Astrocyte of the cerebellum (primary cell): ENCODE data around the gene RBM44.
"Not testable (repeated sequence)": the region's sequence is repeated elsewhere in the genome, so short reads cannot be mapped to it uniquely, and the experiment has no call there.

Experiments
- DNase-seq: peaks from one replicate; pipeline ENCODE4 v3.0.0-alpha.2; 2011; ENCODE audit warnings: low read depth
- H3K4me3 ChIP-seq: 2 replicates; pipeline ENCODE4 v1.5.1; 2011; ENCODE audit warnings: mild to moderate bottlenecking, low read depth, low read length, moderate library complexity
- in situ Hi-C: cut with HindIII; loops from 2 replicates; pipeline ENCODE4 v1.10.0; 2017; ENCODE audit warnings: low sequenced_read_pairs
- TF ChIP-seq, protein P1 (sequence below): IDR thresholded peaks from 2 replicates; pipeline ENCODE4 v1.5.1; 2012; ENCODE audit warnings: low read length, low read depth, moderate library complexity, mild to moderate bottlenecking; ENCODE audit errors: missing control alignments

RBM44 gene

DNA sequence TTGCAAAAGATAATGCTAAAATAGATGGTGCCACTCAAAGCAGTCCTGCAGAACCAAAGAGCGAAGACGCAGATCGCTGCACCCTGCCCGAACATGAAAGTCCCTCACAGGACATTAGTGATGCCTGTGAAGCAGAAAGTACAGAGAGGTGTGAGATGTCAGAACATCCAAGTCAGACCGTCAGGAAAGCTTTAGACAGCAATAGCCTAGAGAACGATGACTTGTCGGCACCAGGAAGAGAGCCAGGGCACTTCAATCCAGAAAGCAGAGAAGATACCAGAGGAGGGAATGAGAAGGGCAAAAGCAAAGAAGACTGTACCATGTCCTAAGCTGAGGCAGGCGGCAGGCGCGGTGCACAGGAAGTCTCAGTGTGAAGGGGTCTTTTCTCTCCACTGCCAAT is 34.8 kb upstream of the RBM44 start:
- in situ Hi-C loops = no loop called here
- no peak for DNase-seq
- TF ChIP-seq, protein P1, sequence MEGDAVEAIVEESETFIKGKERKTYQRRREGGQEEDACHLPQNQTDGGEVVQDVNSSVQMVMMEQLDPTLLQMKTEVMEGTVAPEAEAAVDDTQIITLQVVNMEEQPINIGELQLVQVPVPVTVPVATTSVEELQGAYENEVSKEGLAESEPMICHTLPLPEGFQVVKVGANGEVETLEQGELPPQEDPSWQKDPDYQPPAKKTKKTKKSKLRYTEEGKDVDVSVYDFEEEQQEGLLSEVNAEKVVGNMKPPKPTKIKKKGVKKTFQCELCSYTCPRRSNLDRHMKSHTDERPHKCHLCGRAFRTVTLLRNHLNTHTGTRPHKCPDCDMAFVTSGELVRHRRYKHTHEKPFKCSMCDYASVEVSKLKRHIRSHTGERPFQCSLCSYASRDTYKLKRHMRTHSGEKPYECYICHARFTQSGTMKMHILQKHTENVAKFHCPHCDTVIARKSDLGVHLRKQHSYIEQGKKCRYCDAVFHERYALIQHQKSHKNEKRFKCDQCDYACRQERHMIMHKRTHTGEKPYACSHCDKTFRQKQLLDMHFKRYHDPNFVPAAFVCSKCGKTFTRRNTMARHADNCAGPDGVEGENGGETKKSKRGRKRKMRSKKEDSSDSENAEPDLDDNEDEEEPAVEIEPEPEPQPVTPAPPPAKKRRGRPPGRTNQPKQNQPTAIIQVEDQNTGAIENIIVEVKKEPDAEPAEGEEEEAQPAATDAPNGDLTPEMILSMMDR = no peak
- H3K4me3 ChIP-seq = no peak overlapping the region

- H3K4me3 ChIP-seq, in situ Hi-C loops, DNase-seq: not testable (repeated sequence)
These were observed 33.5 kb upstream of the RBM44 start for GRCh38 chr2:237765122-237765521.

DNA sequence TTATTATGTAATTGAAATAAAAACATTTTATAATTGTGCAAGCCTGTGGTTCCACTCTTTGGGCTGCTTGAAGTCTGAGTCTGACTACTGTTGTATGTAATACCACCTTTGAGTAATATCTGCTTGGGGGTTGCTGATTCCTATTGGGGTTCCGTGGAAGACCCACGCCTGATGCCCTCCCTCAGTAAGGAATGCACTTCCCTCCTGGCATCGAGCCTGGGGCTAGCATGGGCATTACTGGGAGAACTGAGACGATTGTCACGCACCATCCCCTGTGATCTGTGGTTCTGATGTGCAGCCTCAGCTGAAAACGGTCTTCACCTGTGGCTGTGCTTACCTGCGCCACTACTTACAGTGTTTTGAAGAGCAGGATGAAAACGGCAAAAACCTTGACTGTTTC is 32.7 kb upstream of the RBM44 start:
- H3K4me3 ChIP-seq = no peak overlapping the region
- in situ Hi-C loops = no loop called here
- DNase-seq = no peak
- TF ChIP-seq, protein P1 = no peak

GRCh38 chr2:237766340-237766739 is 32.2 kb upstream of the RBM44 start:
- in situ Hi-C loops = no loop called here
- peak; percentile 38 for DNase-seq
- H3K4me3 ChIP-seq = no peak overlapping the region
- TF ChIP-seq, protein P1 = no peak

DNA sequence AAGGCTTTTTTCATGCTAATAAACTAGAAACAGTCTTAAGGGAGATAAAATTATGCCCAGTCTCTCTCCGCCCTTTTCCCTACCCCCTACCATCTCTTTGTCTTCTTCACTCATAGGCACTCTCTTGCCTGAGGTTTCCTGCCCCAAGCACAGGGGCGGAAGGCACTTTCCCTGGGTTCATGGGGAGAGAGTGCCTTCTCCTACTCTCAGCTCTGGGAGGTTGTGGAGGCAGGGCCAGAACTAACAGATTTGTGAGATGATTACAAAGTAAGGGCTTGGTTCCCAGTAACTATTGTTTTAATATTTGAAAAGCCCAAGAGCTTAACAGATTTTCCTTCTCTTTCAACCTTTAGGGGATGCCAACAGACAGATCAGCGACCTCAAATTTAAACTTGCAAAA is 26.1 kb upstream of the RBM44 start:
- DNase-seq = no peak
- in situ Hi-C loops = no loop called here
- no peak overlapping the region for H3K4me3 ChIP-seq
- TF ChIP-seq, protein P1 = no peak

GRCh38 chr2:237773826-237774225 is 24.8 kb upstream of the RBM44 start:
- in situ Hi-C loops = no loop called here
- H3K4me3 ChIP-seq = no peak overlapping the region
- TF ChIP-seq, protein P1 = no peak
- no peak for DNase-seq

GRCh38 chr2:237774811-237775553 is 23.6 kb upstream of the RBM44 start:
- TF ChIP-seq, protein P1 = peak; percentile 76
- H3K4me3 ChIP-seq = no peak overlapping the region
- in situ Hi-C loops = no loop called here
- peak; percentile 13 for DNase-seq
